Stimulated activated naive B cell treated with anti-CD40 and anti-IgM and Interleukin-4, amounts not matched to agents 10 μg/mL and 1 μg/mL and 100 μg/mL, for 72 hours (primary cell): Measurements from ENCODE around the gene MEX3D.

Experiments
- ATAC-seq, 2 donors: fragments of 150-1000 bp; cut with Tn5 transposase; replicated peaks; 2 replicates each; pipeline ENCODE4 v1.10.0; 2021; ENCODE audit warnings: moderate library complexity in 1 of 2
- DNase-seq: peaks from one replicate; pipeline ENCODE4 v3.0.0; 2021
- H3K27ac Mint-ChIP-seq: one replicate; pipeline ENCODE4 v1.8.0; 2022; ENCODE audit warnings: mild to moderate bottlenecking, mixed read lengths
- H3K27me3 Mint-ChIP-seq, 2 donors: one replicate each; pipeline ENCODE4 v1.8.0; 2022; ENCODE audit warnings: mixed read lengths in 2 of 2
- H3K36me3 Mint-ChIP-seq, 2 donors: one replicate each; pipeline ENCODE4 v1.8.0; 2022; ENCODE audit warnings: mixed read lengths in 2 of 2, mild to moderate bottlenecking in 1 of 2
- H3K4me1 Mint-ChIP-seq, 2 donors: one replicate each; pipeline ENCODE4 v1.8.0; 2022; ENCODE audit warnings: mixed read lengths in 2 of 2, mild to moderate bottlenecking in 1 of 2
- H3K4me3 Mint-ChIP-seq, 2 donors: one replicate each; pipeline ENCODE4 v1.8.0; 2022; ENCODE audit warnings: mild to moderate bottlenecking in 2 of 2, mixed read lengths in 2 of 2, moderate library complexity in 1 of 2
- H3K9me3 Mint-ChIP-seq, 2 donors: one replicate each; pipeline ENCODE4 v1.8.0; 2022; ENCODE audit warnings: mixed read lengths in 2 of 2, mild to moderate bottlenecking in 1 of 2

The MEX3D gene

GRCh38 chr19:1568320-1569019 lies at the start of gene MEX3D:
MEX3D (minus strand) TSS chr19:1568325; CDS start chr19:1568058, 267 bp downstream.
- ATAC-seq, result peak; percentile 87 to 91
- H3K36me3 Mint-ChIP-seq, result peaks cover 0 to 3% of the 10 kb centered on the region in 2 donors
- peak within 1 kb of the TSS; percentile 78 for H3K27ac Mint-ChIP-seq
- H3K4me1 Mint-ChIP-seq, result peaks cover 5 to 15% of the 10 kb centered on the region in 2 donors
- H3K27me3 Mint-ChIP-seq, result peaks cover 11 to 18% of the 10 kb centered on the region in 2 donors
- DNase-seq, result peak; percentile 50
- H3K9me3 Mint-ChIP-seq, result no peaks in the 10 kb centered on the region
- peak within 1 kb of the TSS; percentile 68 to 76 for H3K4me3 Mint-ChIP-seq

GRCh38 chr19:1616875-1617274 lies 48.8 kb upstream of the MEX3D start:
- Mint-ChIP-seq H3K4me1 (peaks cover 22 to 64% of the 10 kb centered on the region in 2 donors), H3K9me3 (no peaks in the 10 kb centered on the region), H3K36me3 (peaks cover 61 to 66% of the 10 kb centered on the region in 2 donors), H3K27me3 (no peaks in the 10 kb centered on the region), H3K27ac (peak overlapping the region; percentile 89), H3K4me3 (no peak overlapping the region)
- ATAC-seq, result no peak
- no peak for DNase-seq

GRCh38 chr19:1616396-1616795 lies 48.3 kb upstream of the MEX3D start:
- H3K4me3 Mint-ChIP-seq, result no peak overlapping the region
- H3K4me1 Mint-ChIP-seq, result peaks cover 25 to 64% of the 10 kb centered on the region in 2 donors
- peak overlapping the region; percentile 89 for H3K27ac Mint-ChIP-seq
- ATAC-seq (no peak), DNase-seq (no peak)
- peaks cover 62 to 71% of the 10 kb centered on the region in 2 donors for H3K36me3 Mint-ChIP-seq
- no peaks in the 10 kb centered on the region for H3K9me3 Mint-ChIP-seq
- H3K27me3 Mint-ChIP-seq, result no peaks in the 10 kb centered on the region

GRCh38 chr19:1615156-1615765 lies 47.1 kb upstream of the MEX3D start:
- DNase-seq (no peak), ATAC-seq (no peak)
- Mint-ChIP-seq H3K4me1 (peaks cover 28 to 61% of the 10 kb centered on the region in 2 donors), H3K9me3 (no peaks in the 10 kb centered on the region), H3K27me3 (no peaks in the 10 kb centered on the region), H3K36me3 (peaks cover 63 to 76% of the 10 kb centered on the region in 2 donors), H3K4me3 (no peak overlapping the region), H3K27ac (no peak overlapping the region)

DNA sequence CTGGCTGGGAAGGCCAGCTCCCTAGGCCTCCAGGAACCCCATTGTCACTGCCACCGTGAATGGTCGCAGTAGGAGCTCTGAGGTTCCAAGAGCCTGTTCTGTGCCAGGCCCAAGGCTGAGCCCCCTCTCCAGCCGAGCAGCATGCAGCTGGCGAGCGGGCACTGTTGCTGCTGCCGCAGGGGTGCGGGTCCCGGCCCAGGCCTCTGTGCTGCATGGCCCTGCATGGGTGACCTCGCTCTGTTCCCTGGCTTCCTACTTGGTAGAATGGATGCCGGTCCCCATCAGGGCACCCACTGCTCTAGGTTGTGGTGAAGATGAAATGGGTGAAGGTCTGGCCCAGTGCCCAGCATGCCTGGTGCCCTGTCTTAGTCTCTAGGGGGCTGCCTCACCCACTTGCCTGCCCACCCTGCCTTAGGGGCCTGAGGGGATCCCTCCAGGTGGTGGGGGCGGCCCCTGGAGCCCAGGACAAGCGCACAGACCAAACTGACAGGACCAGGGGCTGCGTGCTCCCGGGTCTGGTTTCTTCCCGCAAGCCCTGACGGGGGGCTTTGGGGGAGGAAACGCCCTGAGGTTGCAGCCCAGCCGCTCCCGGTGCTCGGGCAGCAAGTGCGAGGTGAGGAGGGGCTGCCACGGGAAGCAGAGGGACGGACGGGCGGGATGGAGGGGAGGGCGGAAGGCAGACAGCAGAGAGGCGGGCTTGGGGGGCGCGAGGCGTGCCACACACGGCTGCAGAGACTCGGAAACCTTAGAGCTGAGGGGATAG lies 45.9 kb upstream of the MEX3D start:
- Mint-ChIP-seq H3K9me3 (no peaks in the 10 kb centered on the region), H3K4me3 (peak overlapping the region in 1 of 2 donors; percentile 21), H3K27ac (peak overlapping the region; percentile 88), H3K36me3 (peaks cover 62 to 83% of the 10 kb centered on the region in 2 donors), H3K4me1 (peaks cover 32 to 61% of the 10 kb centered on the region in 2 donors), H3K27me3 (no peaks in the 10 kb centered on the region)
- ATAC-seq, result no peak
- DNase-seq, result no peak

- no peaks in the 10 kb centered on the region for H3K27me3 Mint-ChIP-seq
- H3K9me3 Mint-ChIP-seq, result no peaks in the 10 kb centered on the region
- H3K27ac Mint-ChIP-seq, result peak overlapping the region; percentile 88
- DNase-seq, result no peak
- peaks cover 56 to 82% of the 10 kb centered on the region in 2 donors for H3K36me3 Mint-ChIP-seq
- peaks cover 32 to 61% of the 10 kb centered on the region in 2 donors for H3K4me1 Mint-ChIP-seq
- ATAC-seq, result no peak
- no peak overlapping the region for H3K4me3 Mint-ChIP-seq
Measured at GRCh38 chr19:1613146-1613545, 45.0 kb upstream of the MEX3D start.

GRCh38 chr19:1612114-1613086 lies 44.3 kb upstream of the MEX3D start:
- peak overlapping the region; percentile 65 for H3K27ac Mint-ChIP-seq
- no peaks in the 10 kb centered on the region for H3K9me3 Mint-ChIP-seq
- ATAC-seq (no peak), DNase-seq (no peak)
- no peaks in the 10 kb centered on the region for H3K27me3 Mint-ChIP-seq
- peaks cover 28 to 54% of the 10 kb centered on the region in 2 donors for H3K4me1 Mint-ChIP-seq
- no peak overlapping the region for H3K4me3 Mint-ChIP-seq
- H3K36me3 Mint-ChIP-seq, result peaks cover 50 to 78% of the 10 kb centered on the region in 2 donors

DNA sequence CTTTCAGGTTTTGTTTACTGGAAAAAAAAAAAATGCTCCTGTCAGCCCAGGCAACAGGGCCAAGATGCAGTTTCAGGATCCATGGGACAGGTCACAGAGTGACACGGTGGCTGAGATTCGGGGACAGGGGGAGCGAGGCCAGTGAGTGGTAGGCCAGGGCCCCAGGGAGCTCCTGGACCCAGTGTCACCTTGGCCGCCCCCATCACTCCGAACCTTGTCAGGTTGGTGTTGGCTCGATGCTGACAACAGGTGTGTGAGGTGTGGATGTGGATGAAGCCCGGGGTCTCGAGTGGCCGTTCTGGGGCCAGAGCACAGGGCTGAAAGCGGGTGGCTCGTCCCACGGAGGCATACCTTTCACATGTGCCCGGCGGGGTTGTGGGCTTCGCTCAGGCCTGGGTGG lies 43.2 kb upstream of the MEX3D start:
- Mint-ChIP-seq H3K4me1 (peaks cover 22 to 50% of the 10 kb centered on the region in 2 donors), H3K9me3 (no peaks in the 10 kb centered on the region), H3K36me3 (peaks cover 40 to 67% of the 10 kb centered on the region in 2 donors), H3K27ac (no peak overlapping the region), H3K4me3 (no peak overlapping the region), H3K27me3 (no peaks in the 10 kb centered on the region)
- no peak for ATAC-seq
- no peak for DNase-seq

- Mint-ChIP-seq H3K9me3 (no peaks in the 10 kb centered on the region), H3K36me3 (peaks cover 35 to 63% of the 10 kb centered on the region in 2 donors), H3K4me1 (peaks cover 27 to 56% of the 10 kb centered on the region in 2 donors), H3K27me3 (no peaks in the 10 kb centered on the region), H3K27ac (no peak overlapping the region), H3K4me3 (peak overlapping the region in 1 of 2 donors; percentile 29)
- no peak for ATAC-seq
- no peak for DNase-seq
Measured at GRCh38 chr19:1610579-1610978, 42.5 kb upstream of the MEX3D start.

GRCh38 chr19:1609680-1610474 lies 41.8 kb upstream of the MEX3D start:
- ATAC-seq (no peak), DNase-seq (no peak)
- H3K4me3 Mint-ChIP-seq, result no peak overlapping the region
- H3K9me3 Mint-ChIP-seq, result no peaks in the 10 kb centered on the region
- no peaks in the 10 kb centered on the region for H3K27me3 Mint-ChIP-seq
- peaks cover 33 to 59% of the 10 kb centered on the region in 2 donors for H3K36me3 Mint-ChIP-seq
- peak overlapping the region; percentile 42 for H3K27ac Mint-ChIP-seq
- peaks cover 27 to 56% of the 10 kb centered on the region in 2 donors for H3K4me1 Mint-ChIP-seq

GRCh38 chr19:1609103-1609396 lies 40.9 kb upstream of the MEX3D start:
- no peak for ATAC-seq
- Mint-ChIP-seq H3K4me3 (no peak overlapping the region), H3K27ac (no peak overlapping the region), H3K36me3 (peaks cover 30 to 51% of the 10 kb centered on the region in 2 donors), H3K4me1 (peaks cover 31 to 63% of the 10 kb centered on the region in 2 donors), H3K27me3 (no peaks in the 10 kb centered on the region), H3K9me3 (no peaks in the 10 kb centered on the region)
- DNase-seq, result no peak

DNA sequence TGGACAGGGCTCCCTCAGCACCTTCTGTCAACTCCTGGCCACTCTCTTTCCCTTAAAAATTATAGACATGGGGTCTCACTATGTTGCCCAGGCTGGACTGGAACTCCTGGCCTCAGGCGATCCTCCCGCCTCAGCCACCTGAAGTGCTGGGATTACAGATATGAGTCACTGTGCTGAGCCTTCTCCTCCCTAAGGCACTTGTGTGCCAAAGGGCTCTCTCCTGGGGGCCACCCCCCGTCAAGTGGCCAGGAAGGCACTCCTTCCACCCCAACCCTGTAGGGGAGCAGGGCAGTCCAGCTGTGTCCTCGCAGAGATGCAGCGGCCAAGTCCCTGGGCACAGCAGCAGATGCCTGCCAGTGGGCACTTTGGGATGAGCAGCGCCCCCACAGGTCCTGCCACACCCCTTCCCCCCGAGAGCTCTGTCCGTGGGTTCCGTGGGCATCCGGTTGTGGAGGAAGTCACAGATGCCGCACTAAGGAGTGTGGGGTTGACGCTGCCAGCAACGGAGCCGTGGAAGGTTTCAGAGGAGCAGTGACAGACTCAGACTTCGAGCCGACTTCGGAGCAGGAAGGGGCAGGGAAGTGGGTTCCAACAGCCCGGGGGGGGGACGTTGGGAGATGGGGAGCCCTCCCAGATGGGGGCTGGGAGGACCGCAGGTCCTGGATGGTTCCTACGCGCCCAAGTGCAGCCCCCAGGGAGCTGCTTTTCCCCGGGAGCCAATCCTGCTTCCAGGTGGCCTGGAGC lies 40.4 kb upstream of the MEX3D start:
- ATAC-seq (no peak), DNase-seq (no peak)
- no peaks in the 10 kb centered on the region for H3K27me3 Mint-ChIP-seq
- no peaks in the 10 kb centered on the region for H3K9me3 Mint-ChIP-seq
- peaks cover 24 to 45% of the 10 kb centered on the region in 2 donors for H3K36me3 Mint-ChIP-seq
- peak overlapping the region; percentile 36 to 57 for H3K4me3 Mint-ChIP-seq
- H3K27ac Mint-ChIP-seq, result peak overlapping the region; percentile 93
- peaks cover 31 to 68% of the 10 kb centered on the region in 2 donors for H3K4me1 Mint-ChIP-seq
